ENCODE measurements around the gene SESN3.

SESN3 gene

DNA sequence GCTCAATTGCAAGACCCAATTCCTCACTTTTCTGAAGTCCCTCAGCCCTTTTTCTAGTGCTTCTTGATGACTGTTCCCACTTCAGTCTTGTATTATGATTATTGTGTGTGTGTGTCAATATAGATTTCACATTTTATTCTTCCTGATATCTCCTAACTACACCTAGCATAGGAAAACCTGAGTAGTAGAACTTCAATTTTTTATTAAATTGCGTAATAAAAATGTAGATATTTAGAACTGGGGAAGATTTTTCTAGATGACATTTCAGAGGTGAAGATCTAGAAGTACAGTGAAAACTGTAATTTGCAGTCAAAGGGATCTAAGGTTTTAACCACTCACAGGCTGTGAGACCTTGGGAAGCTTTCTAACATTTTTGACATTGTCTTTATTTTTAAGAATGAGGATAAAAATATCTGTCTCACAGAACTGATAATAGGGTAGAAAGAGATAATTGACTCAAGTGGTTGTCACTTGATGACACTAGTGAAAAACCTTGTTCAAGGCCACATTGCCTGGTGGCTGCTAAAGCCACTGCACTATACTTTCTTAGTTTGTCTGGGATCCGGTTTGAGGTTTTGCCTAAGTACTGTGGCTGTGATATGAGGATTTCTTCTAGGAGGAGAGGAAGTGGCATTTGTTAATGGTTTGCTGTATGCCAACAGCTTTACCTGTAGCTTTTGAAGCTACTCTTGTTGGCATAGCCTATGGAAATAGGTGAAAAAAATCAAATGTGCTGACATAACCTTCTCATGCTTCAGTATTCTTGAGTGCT is 32.2 kb upstream of the SESN3 start:
- Histone ChIP-seq H2BK15ac (replicated peaks; ENCODE audit: low read depth) (no peak overlapping the region), H2BK5ac (ENCODE audit: low read length) (no peak overlapping the region)

DNA sequence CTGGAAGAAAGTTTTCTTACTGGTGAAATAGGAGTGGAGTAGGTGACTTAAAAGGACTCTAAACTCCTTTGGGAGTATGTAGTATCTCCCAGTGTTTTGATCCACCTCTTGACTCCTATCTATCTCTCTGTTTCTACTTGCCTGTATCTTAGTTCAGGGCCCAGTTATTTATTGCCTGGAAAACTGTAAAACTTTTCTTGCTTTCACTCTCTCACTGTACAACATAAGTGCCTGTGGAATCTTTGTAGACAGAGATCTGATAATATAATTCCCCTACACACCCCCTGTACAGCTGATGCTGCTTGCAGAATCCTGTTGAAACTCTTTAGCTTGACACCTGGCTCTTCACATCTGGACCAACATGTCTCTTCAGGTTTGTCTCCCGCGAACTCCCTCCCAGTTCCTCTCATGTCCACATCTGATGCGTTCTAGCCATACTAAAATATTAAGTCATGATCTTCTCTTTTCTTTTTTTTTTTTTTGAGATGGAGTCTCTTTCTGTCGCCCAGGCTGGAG is 26.5 kb upstream of the SESN3 start:
- Histone ChIP-seq H2BK5ac (ENCODE audit: low read length) (no peak overlapping the region), H3K23ac (ENCODE audit: low read length) (no peak overlapping the region), H3K4ac (ENCODE audit: low read depth, low read length) (no peak overlapping the region), H3K9ac (ENCODE audit: low read length) (no peak overlapping the region), H3K4me2 (ENCODE audit: low read length) (no peak overlapping the region), H4K8ac (ENCODE audit: low read depth, low read length) (no peak overlapping the region), H4K5ac (ENCODE audit: low read length) (no peak overlapping the region), H3K79me2 (ENCODE audit: control insufficient read depth, insufficient read depth, low read length) (no peaks in the 10 kb centered on the region), H3K27me3 (ENCODE audit: insufficient read depth, low read length, poor library complexity) (no peaks in the 10 kb centered on the region), H3K4me3 (ENCODE audit: low read length) (no peak overlapping the region), H3K18ac (ENCODE audit: low read length) (no peak overlapping the region), H3K79me1 (ENCODE audit: low read length) (no peaks in the 10 kb centered on the region), H3K27ac (ENCODE audit: low read depth, low read length) (no peak overlapping the region), H2AK5ac (ENCODE audit: low read length) (no peak overlapping the region), H3K36me3 (ENCODE audit: control insufficient read depth, insufficient read depth, low read length) (no peaks in the 10 kb centered on the region), H3K4me1 (ENCODE audit: control insufficient read depth, low read depth, low read length) (no peaks in the 10 kb centered on the region), H3K56ac (ENCODE audit: low read length) (no peak overlapping the region), H2BK120ac (ENCODE audit: low read depth, low read length) (no peak overlapping the region), H2BK15ac (replicated peaks; ENCODE audit: low read depth) (no peak overlapping the region)
- no peak for DNase-seq
- WGBS (ENCODE audit: extremely low coverage, insufficient coverage, low lambda C conversion rate), result no CpG with 5 or more reads among the region's 4 CpGs

More for the DNA sequence above, 32.2 kb upstream of the SESN3 start:
- H3K56ac ChIP-seq (ENCODE audit: low read length), result no peak overlapping the region
- H2BK120ac ChIP-seq (ENCODE audit: low read depth, low read length), result no peak overlapping the region
- no peak overlapping the region for H3K4ac ChIP-seq (ENCODE audit: low read depth, low read length)
- H3K4me3 ChIP-seq (ENCODE audit: low read length), result no peak overlapping the region
- no peak for DNase-seq
- WGBS (ENCODE audit: extremely low coverage, insufficient coverage, low lambda C conversion rate), result 100% methylated on average over 1 of the region's 2 CpGs
- no peak overlapping the region for H2AK5ac ChIP-seq (ENCODE audit: low read length)
- H4K5ac ChIP-seq (ENCODE audit: low read length), result no peak overlapping the region
- H4K8ac ChIP-seq (ENCODE audit: low read depth, low read length), result no peak overlapping the region
- H3K79me2 ChIP-seq (ENCODE audit: control insufficient read depth, insufficient read depth, low read length), result no peaks in the 10 kb centered on the region
- no peaks in the 10 kb centered on the region for H3K4me1 ChIP-seq (ENCODE audit: control insufficient read depth, low read depth, low read length)
- no peak overlapping the region for H3K27ac ChIP-seq (ENCODE audit: low read depth, low read length)
- no peaks in the 10 kb centered on the region for H3K36me3 ChIP-seq (ENCODE audit: control insufficient read depth, insufficient read depth, low read length)
- no peak overlapping the region for H3K18ac ChIP-seq (ENCODE audit: low read length)
- H3K4me2 ChIP-seq (ENCODE audit: low read length), result no peak overlapping the region
- no peaks in the 10 kb centered on the region for H3K79me1 ChIP-seq (ENCODE audit: low read length)
- H3K9ac ChIP-seq (ENCODE audit: low read length), result no peak overlapping the region
- no peak overlapping the region for H3K23ac ChIP-seq (ENCODE audit: low read length)
- no peaks in the 10 kb centered on the region for H3K27me3 ChIP-seq (ENCODE audit: insufficient read depth, low read length, poor library complexity)

DNA sequence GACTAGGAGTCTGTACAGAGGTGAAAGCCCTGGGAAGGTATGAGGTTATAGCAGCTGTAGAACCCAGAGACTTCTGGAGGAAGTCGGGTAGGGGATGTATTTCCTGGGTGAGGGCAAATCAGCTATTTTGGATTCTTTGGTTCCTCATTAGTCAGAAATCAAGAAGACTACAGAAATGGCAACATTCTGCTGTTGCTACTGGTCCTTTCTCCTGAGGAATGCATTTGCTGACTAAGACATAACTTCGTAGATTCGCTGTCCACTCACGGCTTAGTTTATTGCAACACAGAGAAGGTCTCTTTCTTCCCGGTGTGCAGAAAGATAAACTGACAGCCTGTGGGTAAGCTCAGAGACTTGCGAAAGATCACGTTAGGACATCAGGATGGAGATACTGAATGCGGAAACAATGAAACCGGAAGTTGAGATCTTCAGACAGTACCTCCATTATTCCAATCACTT is 25.3 kb upstream of the SESN3 start:
- no peak overlapping the region for H4K8ac ChIP-seq (ENCODE audit: low read depth, low read length)
- no peaks in the 10 kb centered on the region for H3K27me3 ChIP-seq (ENCODE audit: insufficient read depth, low read length, poor library complexity)
- H3K27ac ChIP-seq (ENCODE audit: low read depth, low read length), result no peak overlapping the region
- no peak overlapping the region for H3K9ac ChIP-seq (ENCODE audit: low read length)
- H3K56ac ChIP-seq (ENCODE audit: low read length), result no peak overlapping the region
- WGBS (ENCODE audit: extremely low coverage, insufficient coverage, low lambda C conversion rate), result no CpG with 5 or more reads among the region's 9 CpGs
- H3K4me2 ChIP-seq (ENCODE audit: low read length), result no peak overlapping the region
- no peak overlapping the region for H2BK15ac ChIP-seq (replicated peaks; ENCODE audit: low read depth)
- DNase-seq, result no peak
- no peak overlapping the region for H4K5ac ChIP-seq (ENCODE audit: low read length)
- H3K79me1 ChIP-seq (ENCODE audit: low read length), result no peaks in the 10 kb centered on the region
- H3K4ac ChIP-seq (ENCODE audit: low read depth, low read length), result no peak overlapping the region
- H3K79me2 ChIP-seq (ENCODE audit: control insufficient read depth, insufficient read depth, low read length), result no peaks in the 10 kb centered on the region
- no peak overlapping the region for H2AK5ac ChIP-seq (ENCODE audit: low read length)
- no peak overlapping the region for H3K4me3 ChIP-seq (ENCODE audit: low read length)
- no peak overlapping the region for H3K23ac ChIP-seq (ENCODE audit: low read length)
- no peak overlapping the region for H2BK120ac ChIP-seq (ENCODE audit: low read depth, low read length)
- no peak overlapping the region for H2BK5ac ChIP-seq (ENCODE audit: low read length)
- H3K4me1 ChIP-seq (ENCODE audit: control insufficient read depth, low read depth, low read length), result no peaks in the 10 kb centered on the region
- H3K18ac ChIP-seq (ENCODE audit: low read length), result no peak overlapping the region
- H3K36me3 ChIP-seq (ENCODE audit: control insufficient read depth, insufficient read depth, low read length), result no peaks in the 10 kb centered on the region

DNA sequence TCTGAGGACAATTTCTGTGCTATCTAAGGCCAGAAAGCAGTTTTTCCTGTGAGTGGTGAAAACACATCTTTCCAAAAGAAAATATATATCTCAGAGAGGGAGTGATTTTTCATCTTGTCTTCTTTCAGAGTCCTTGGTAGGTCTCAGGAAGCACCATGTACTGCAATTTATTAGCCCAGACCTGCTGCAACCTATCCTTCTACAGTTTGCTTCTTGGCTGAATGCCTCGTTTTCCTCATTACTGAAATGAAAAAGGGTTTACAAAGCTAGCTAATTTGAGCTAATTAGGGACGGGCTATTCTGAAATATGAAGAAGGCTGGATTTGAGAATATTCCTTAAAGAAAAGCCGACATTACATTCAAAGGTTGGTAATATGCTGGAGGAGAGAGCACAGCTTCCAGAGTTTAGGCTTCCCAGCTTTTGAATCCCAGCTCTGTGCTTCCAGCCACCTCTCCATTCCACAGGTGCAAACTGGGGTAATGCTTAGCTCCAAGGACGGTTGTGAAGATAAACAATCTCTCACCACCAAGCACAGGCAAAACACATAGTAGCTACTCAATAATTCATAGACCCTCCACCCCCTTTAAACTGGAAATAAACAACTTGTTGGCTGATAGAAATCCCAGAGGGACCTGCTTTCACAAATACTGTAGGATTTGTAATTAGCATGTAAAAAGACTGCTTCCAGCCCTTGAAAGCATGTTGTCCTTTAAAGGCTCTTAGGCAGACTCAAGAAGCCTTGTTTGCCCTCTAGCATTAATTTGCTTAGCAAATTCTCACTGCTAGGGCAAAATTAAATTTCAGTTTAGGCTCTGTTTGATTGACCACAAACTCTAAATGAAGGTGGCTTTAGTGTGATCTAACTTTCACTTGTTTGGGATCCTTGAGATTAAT is 24.5 kb upstream of the SESN3 start:
- Histone ChIP-seq H2AK5ac (ENCODE audit: low read length) (no peak overlapping the region), H3K4me2 (ENCODE audit: low read length) (no peak overlapping the region), H3K23ac (ENCODE audit: low read length) (no peak overlapping the region), H3K27me3 (ENCODE audit: insufficient read depth, low read length, poor library complexity) (no peaks in the 10 kb centered on the region), H3K4me1 (ENCODE audit: control insufficient read depth, low read depth, low read length) (no peaks in the 10 kb centered on the region), H3K18ac (ENCODE audit: low read length) (no peak overlapping the region), H4K5ac (ENCODE audit: low read length) (no peak overlapping the region), H3K4me3 (ENCODE audit: low read length) (no peak overlapping the region), H3K9ac (ENCODE audit: low read length) (no peak overlapping the region), H3K4ac (ENCODE audit: low read depth, low read length) (no peak overlapping the region), H3K79me1 (ENCODE audit: low read length) (no peaks in the 10 kb centered on the region), H3K27ac (ENCODE audit: low read depth, low read length) (no peak overlapping the region), H2BK120ac (ENCODE audit: low read depth, low read length) (no peak overlapping the region), H3K56ac (ENCODE audit: low read length) (no peak overlapping the region), H2BK5ac (ENCODE audit: low read length) (no peak overlapping the region), H3K79me2 (ENCODE audit: control insufficient read depth, insufficient read depth, low read length) (no peaks in the 10 kb centered on the region), H4K8ac (ENCODE audit: low read depth, low read length) (no peak overlapping the region), H3K36me3 (ENCODE audit: control insufficient read depth, insufficient read depth, low read length) (no peaks in the 10 kb centered on the region), H2BK15ac (replicated peaks; ENCODE audit: low read depth) (no peak overlapping the region)
- no CpG with 5 or more reads among the region's 4 CpGs for WGBS (ENCODE audit: extremely low coverage, insufficient coverage, low lambda C conversion rate)
- DNase-seq, result no peak

GRCh38 chr11:95254716-95255115 is 23.7 kb upstream of the SESN3 start:
- no peak overlapping the region for H2BK5ac ChIP-seq (ENCODE audit: low read length)
- H2AK5ac ChIP-seq (ENCODE audit: low read length), result no peak overlapping the region
- no peak overlapping the region for H4K8ac ChIP-seq (ENCODE audit: low read depth, low read length)
- no peak overlapping the region for H3K9ac ChIP-seq (ENCODE audit: low read length)
- H2BK120ac ChIP-seq (ENCODE audit: low read depth, low read length), result no peak overlapping the region
- no peak for DNase-seq
- no peak overlapping the region for H3K56ac ChIP-seq (ENCODE audit: low read length)
- H3K27ac ChIP-seq (ENCODE audit: low read depth, low read length), result no peak overlapping the region
- H2BK15ac ChIP-seq (replicated peaks; ENCODE audit: low read depth), result no peak overlapping the region
- H4K5ac ChIP-seq (ENCODE audit: low read length), result no peak overlapping the region
- no peaks in the 10 kb centered on the region for H3K79me1 ChIP-seq (ENCODE audit: low read length)
- no peak overlapping the region for H3K23ac ChIP-seq (ENCODE audit: low read length)
- H3K4ac ChIP-seq (ENCODE audit: low read depth, low read length), result no peak overlapping the region
- no peaks in the 10 kb centered on the region for H3K79me2 ChIP-seq (ENCODE audit: control insufficient read depth, insufficient read depth, low read length)
- H3K4me3 ChIP-seq (ENCODE audit: low read length), result no peak overlapping the region
- no peaks in the 10 kb centered on the region for H3K27me3 ChIP-seq (ENCODE audit: insufficient read depth, low read length, poor library complexity)
- no peak overlapping the region for H3K4me2 ChIP-seq (ENCODE audit: low read length)
- H3K18ac ChIP-seq (ENCODE audit: low read length), result no peak overlapping the region
- H3K4me1 ChIP-seq (ENCODE audit: control insufficient read depth, low read depth, low read length), result no peaks in the 10 kb centered on the region
- H3K36me3 ChIP-seq (ENCODE audit: control insufficient read depth, insufficient read depth, low read length), result no peaks in the 10 kb centered on the region
